HG02588 (cell line): ENCODE results near the gene UNK.

Experiments
- ATAC-seq: cut with Tn5 transposase; IDR thresholded peaks from one replicate; pipeline ENCODE4 v1.9.1; 2021; ENCODE audit warnings: mild to moderate bottlenecking, moderate library complexity; ENCODE audit not compliant: unreplicated experiment

UNK gene, protein sequence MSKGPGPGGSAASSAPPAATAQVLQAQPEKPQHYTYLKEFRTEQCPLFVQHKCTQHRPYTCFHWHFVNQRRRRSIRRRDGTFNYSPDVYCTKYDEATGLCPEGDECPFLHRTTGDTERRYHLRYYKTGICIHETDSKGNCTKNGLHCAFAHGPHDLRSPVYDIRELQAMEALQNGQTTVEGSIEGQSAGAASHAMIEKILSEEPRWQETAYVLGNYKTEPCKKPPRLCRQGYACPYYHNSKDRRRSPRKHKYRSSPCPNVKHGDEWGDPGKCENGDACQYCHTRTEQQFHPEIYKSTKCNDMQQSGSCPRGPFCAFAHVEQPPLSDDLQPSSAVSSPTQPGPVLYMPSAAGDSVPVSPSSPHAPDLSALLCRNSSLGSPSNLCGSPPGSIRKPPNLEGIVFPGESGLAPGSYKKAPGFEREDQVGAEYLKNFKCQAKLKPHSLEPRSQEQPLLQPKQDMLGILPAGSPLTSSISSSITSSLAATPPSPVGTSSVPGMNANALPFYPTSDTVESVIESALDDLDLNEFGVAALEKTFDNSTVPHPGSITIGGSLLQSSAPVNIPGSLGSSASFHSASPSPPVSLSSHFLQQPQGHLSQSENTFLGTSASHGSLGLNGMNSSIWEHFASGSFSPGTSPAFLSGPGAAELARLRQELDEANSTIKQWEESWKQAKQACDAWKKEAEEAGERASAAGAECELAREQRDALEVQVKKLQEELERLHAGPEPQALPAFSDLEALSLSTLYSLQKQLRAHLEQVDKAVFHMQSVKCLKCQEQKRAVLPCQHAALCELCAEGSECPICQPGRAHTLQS

DNA sequence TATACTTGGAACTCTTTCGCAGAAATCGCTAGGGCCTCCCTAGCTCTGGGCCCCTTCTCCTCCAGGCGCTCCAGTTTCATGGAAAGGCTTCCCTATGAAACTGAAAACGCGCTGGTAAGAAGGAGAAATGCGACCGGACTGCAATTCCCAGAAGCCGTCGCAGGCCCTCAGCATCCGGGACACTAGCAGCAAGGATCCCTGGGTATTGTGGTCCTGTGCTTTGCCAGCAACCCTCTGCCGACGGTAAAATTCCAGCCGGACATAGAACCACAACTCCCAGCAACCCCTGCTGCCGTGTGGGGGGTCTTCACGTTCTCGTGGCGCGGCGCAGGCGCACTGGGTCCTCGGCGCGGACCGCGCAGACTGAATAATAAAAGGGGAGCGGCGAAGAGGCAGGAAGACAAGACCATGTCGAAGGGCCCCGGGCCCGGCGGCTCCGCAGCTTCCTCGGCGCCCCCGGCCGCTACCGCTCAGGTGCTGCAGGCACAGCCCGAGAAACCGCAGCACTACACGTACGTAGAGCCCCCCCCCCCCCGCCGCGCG is at the start of gene UNK:
Gene UNK (plus strand): TSS at position 334 of the 543 bp plus-strand sequence. CDS start 75 bp downstream, at position 409.
- peak; percentile 45 for ATAC-seq

DNA sequence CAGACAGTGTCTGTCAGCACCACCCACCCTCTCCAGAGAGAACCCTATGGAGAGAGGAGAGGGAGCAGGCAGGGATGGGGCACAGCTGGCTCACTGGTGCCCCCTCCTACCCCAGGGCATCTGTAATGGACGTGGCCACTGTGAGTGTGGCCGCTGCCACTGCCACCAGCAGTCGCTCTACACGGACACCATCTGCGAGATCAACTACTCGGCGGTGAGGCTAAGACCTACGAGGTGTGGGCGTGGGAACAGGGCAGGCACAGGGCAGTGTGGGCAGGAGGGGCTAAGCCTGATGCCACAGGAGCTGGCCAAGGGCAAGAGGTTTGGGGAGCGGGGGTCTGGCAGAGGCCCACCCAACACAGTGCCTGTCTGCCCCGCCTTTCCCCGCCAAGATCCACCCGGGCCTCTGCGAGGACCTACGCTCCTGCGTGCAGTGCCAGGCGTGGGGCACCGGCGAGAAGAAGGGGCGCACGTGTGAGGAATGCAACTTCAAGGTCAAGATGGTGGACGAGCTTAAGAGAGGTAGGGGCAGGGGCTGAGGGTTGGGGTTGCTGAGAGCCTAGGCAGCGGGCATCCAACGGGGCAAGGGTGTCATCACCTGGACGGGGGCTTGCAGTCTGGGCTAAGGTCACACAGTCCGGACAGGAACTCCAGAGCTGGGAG is 48.3 kb upstream of the UNK start:
- no peak for ATAC-seq

DNA sequence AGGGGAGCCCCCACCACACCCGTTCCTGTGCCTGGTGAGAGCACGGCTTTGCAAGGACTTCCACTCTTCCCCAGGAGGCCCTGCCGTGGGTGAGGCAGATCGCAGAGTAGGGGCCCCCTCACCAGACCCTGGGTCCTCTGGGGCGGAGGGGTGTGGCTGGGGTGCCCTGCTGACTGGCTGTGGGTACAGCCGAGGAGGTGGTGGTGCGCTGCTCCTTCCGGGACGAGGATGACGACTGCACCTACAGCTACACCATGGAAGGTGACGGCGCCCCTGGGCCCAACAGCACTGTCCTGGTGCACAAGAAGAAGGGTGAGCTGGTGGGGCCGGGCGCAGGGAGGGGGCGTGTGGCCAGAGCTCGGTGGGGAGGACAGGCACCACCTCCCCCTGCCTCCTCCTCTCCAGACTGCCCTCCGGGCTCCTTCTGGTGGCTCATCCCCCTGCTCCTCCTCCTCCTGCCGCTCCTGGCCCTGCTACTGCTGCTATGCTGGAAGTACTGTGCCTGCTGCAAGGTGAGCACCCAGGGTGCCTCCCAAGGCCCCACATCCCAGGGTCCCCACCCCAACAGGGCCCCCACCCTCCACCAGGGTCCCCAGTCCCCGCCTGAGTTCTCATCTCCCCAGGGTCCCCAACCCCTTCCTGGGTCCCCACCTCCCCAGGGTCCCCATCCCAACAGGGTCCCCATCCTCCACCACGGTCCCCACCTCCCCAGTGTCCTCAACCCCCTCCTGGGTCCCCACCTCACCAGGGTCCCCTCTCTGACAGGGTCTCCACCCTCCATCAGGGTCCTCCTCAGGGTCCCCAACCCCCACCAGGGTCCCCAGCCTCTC is 47.3 kb upstream of the UNK start:
- ATAC-seq: no peak

DNA sequence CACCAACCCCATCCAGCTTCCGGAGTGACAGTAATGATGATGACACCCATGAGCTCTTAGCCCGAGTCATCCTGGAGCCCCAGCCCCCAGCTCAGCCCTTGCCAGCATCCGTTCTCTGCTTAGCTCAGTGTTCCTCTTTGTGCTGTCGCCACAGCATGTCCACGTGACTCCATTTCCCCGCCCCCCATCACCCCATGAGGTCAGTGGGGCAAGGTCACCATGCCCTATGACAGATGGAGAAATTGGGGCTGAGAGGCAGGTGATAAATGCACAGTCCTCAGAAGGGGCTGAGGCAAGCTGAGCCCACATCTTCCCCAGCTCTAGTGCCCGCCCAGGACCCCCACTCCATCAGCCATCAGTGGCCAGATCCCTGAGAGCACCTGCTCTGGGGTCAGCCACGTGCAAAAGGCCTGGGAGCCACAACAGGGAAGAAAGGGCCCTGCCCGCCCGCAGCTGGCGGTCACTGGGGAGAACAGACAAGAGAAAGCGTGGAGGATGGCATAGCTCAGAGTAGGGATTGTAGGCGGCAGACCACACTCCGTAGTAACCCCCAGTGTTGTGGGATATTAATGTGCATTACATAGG is 46.3 kb upstream of the UNK start:
- no peak for ATAC-seq

DNA sequence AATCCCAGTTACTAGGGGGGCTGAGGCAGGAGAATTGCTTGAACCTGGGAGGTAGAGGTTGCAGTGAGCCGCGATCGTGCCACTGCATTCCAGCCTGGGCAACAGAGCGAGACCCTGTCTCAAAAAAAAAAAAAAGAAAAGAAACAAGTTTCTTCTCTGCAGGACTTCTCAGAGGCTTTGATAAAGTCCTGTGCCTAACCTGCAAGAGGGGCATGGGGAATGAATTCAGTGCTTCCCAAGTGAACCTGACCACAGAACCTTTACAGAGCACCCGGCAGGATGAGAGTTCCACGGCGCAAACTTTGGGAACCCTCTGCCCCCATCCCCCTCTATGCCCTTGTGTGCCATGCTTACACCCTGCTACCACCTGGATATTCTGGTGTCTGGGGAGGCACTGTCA is 45.4 kb upstream of the UNK start:
- no peak for ATAC-seq

DNA sequence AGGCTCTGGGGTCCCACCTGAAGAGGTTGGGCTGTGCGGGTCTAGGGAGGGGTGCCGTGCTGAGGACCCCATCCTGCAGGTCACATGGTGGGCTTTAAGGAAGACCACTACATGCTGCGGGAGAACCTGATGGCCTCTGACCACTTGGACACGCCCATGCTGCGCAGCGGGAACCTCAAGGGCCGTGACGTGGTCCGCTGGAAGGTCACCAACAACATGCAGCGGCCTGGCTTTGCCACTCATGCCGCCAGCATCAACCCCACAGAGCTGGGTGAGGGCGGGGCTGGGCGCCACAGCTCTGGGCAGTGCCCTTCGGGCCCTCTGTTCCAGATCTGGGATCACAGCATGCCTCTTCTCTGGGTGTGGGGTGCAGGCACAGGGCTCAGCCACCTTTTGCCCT is 44.8 kb upstream of the UNK start:
- ATAC-seq: no peak

DNA sequence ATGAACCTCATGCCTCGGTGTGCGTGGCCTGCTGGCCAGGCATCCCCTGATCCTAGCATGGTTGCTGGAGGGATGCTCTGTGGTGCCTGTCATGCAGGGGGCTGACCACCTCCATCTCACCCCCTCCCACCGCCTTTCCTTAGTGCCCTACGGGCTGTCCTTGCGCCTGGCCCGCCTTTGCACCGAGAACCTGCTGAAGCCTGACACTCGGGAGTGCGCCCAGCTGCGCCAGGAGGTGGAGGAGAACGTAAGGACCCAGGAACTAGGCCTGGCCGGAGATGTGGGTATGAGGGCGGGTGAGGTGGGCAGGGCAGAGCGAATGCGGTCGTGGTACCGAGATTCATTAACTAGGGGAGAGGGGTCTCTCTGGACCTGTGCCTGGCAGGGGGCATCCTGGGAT is 44.4 kb upstream of the UNK start:
- ATAC-seq: no peak

DNA sequence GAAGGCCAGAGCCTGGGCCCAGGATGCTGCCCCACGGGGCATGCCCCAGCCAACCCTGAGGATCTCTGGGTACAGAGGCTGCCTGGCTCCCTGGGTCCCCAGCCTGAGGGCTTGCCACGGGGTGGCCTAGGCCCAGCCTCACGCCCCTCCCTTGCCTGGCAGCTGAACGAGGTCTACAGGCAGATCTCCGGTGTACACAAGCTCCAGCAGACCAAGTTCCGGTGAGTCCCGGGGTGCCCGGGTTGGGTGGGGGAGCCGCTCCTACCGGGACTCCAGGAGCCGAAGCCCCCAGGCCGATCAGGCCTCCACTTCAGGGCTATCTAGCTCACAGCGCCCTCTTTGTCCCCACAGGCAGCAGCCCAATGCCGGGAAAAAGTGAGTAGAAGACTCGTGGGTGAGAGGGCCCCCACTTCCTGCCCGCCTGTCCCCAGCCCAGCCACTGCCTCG is 44.0 kb upstream of the UNK start:
- ATAC-seq: no peak

DNA sequence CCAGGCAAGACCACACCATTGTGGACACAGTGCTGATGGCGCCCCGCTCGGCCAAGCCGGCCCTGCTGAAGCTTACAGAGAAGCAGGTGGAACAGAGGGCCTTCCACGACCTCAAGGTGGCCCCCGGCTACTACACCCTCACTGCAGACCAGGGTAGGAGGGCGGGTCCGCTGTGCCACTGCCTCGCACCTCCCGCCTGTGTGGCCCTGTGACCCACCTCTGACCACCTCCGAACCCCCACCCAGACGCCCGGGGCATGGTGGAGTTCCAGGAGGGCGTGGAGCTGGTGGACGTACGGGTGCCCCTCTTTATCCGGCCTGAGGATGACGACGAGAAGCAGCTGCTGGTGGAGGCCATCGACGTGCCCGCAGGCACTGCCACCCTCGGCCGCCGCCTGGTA is 42.3 kb upstream of the UNK start:
- no peak for ATAC-seq

DNA sequence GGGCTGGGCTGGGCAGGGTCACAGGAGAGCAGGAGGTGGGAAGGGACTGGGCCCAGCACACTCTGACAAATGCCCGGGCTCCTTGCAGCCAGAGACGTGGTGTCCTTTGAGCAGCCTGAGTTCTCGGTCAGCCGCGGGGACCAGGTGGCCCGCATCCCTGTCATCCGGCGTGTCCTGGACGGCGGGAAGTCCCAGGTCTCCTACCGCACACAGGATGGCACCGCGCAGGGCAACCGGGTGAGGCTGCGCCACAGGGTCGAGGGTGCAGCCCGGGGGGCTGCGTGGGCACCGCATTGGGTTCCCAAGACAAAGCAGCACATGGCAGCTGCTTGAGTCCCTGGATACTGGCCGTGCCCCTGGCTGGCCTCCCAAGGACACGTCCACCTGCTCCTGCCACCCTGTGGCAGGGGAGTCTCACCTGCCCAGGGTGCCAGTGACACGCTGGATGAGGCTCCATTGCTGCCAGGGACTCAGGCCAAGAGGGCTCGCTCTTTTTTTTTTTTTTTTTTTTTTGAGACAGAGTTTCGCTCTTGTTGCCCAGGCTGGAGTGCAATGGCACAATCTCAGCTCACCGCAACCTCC is 40.9 kb upstream of the UNK start:
- ATAC-seq: no peak

DNA sequence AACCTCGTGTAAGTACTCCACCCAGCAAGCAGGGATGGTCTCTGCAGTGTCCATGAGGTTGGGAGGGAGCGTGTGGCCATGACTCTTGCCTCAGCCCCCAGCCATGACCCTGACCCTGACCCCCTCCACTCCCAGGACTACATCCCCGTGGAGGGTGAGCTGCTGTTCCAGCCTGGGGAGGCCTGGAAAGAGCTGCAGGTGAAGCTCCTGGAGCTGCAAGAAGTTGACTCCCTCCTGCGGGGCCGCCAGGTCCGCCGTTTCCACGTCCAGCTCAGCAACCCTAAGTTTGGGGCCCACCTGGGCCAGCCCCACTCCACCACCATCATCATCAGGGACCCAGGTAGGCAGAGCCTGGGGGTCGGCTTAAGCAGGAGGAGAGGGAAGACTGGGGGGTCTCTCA is 35.9 kb upstream of the UNK start:
- ATAC-seq: no peak

DNA sequence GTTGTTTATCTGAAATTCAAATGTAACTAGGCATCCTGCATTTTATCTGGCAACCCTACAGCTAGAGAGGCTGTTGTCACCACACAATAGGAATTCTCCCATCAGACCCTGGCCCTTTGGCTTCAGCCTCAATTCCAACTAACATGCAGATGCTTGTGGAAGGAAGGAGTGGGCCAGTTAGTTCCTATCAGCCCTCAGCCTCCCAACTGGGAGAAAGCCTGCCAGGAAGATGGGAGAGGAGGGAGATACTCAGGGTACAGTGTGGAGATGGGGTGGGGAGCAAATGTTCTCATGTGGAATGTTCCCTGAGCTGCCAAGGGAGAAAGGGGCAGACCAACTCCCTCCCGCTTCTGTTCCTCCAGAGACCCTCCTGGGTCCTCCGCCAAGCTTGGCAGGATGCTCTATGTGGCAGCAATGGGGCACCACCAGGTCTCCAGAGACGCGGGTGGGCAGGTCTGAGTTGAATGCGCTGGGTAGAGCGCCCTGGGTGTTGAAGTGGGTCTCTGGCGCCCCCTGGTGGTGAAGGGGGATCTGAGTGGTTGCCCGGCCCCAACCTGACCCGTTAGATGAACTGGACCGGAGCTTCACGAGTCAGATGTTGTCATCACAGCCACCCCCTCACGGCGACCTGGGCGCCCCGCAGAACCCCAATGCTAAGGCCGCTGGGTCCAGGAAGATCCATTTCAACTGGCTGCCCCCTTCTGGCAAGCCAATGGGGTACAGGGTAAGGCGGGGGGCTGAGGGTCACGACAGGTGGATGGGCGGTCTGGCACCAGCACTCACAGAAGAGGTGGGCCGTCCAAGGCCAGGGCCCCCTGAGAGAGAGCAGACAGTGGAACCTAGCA is 34.8 kb upstream of the UNK start:
- ATAC-seq: no peak

DNA sequence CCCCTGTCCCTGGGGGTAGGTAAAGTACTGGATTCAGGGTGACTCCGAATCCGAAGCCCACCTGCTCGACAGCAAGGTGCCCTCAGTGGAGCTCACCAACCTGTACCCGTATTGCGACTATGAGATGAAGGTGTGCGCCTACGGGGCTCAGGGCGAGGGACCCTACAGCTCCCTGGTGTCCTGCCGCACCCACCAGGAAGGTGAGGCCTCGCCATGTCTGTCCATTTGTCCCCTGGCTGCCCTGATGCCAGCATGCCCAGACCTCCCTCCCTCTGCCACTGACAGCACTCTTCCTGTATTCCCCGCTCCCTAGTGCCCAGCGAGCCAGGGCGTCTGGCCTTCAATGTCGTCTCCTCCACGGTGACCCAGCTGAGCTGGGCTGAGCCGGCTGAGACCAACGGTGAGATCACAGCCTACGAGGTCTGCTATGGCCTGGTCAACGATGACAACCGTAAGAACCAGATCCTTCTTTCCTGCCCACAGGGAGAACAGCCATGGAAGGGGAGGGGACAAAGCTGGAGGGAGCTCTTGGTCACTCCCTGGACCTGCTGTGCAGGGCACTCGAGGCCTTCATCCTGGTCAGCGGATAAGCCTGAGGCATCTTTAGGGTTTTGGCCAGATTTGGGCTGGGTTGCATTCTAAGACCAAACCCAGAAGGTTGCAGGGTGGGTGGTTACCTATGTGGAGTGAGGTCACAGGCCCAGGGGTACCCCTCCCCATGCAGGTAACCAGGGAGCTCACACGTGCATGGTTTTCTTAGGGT is 33.8 kb upstream of the UNK start:
- ATAC-seq: no peak

DNA sequence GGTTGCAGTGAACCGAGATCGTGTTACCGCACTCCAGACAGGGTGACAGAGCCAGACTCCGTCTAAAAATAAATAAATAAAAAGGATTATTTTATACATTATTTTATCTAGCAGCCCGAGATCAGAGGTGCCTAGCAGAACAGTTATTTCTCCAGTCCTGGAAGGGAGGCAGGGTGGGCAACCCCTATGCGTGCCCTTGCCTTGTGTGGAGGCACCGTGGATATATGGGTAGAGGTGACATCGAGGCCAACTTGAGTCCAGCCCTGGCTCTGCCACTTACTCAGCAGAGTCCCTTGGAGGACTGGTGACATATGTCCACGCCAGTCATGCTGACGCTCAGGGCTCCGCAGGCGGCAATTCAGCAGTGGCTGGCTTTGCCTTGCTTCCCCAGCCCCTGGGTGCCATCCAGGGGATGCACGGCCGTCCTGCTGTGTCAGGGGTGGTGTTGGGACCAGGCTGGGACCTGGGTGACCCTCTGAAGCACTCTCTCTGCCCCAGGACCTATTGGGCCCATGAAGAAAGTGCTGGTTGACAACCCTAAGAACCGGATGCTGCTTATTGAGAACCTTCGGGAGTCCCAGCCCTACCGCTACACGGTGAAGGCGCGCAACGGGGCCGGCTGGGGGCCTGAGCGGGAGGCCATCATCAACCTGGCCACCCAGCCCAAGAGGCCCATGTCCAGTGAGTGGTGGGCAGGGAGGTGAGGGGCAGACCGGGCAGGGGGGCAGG is 32.8 kb upstream of the UNK start:
- ATAC-seq: no peak

DNA sequence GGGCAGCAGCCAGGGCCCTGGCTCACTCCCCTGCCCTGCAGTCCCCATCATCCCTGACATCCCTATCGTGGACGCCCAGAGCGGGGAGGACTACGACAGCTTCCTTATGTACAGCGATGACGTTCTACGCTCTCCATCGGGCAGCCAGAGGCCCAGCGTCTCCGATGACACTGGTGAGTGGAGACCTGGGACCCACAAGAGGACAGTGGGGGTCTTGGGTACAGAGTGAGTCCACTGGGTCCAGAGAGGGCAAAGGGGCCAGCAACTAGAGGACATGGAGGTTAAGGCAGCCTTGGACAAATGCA is 32.2 kb upstream of the UNK start:
- ATAC-seq: no peak

DNA sequence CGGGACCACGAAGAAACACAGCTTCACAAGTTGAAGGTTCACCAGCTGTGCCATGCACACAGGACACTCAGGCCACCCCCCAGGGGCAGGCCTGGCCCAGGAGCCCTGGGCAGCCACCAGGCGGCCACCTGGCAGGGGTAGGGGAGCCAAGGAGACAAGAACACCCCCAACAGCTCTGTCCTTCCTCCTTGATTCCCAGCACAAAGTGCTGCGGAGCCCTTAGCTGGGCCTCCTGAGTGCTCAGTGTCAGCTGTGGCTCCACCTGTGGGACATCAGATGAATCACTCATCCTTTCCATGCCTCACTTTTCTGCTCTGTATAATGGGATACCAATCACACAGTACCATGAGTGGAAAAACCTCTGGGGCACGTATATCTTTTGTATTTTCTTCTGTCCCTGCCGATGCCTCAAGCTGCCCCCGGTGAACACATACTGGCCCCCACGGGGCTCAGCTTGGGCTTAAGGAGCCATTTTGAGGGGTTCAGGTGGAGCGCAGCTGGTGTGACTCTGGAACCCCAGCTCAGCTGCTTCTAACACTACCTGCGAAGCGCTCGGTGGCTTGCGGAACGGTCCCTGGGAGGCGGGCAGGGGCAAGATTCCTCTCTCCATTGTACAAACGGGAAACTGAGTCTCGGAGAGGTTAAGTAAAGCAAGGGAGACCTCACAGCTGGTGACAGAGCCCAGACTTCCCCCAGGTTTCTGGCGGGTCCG is 31.6 kb upstream of the UNK start:
- ATAC-seq: no peak
